Stromal cell of bone marrow (primary cell): ENCODE data around the gene DUSP7.

ENCODE experiments used
- DNase-seq: peaks from one replicate; pipeline ENCODE4 v3.0.0-alpha.2; 2012; ENCODE audit warnings: low read depth

DUSP7 gene

DNA sequence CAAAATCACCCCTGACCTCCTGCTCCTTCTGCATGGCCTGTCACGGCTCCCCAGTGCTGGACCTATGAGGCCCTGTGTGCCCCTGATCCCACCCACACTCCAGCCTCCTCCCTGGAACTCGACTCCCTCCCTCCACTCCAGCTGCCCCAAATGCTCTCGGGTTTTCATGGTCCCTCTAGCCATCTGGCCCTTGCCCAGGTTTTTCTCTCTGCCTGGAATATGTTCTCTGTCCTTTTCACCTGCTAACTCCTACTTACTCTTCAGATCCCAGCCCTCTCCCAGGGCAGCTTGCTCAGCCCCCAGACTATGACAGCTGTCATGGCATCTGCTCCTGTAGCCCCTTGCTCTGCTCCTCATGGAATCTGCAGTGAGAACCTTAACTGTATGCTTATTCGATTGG lies 30.3 kb downstream of the DUSP7 start:
- DNase-seq = no peak

DNA sequence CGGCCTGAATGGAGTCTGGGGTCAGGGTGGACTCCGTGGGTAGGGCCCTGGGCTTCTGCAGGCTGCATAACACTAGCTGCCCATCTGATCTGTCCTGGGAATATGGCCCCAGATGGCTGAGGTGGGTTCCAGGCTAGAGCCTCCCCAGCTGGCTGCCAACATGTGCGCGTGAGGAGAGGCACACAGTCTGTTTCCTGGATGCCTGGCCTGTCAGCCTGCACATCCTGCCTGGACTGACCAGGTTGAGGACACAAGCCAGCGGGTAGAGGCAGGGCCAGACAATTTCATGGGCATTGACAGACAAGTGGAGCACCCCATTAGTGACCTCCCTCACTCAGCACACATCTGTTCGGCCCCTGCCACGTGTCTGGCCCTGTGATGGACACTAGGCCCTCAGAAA lies 30.9 kb downstream of the DUSP7 start:
- DNase-seq = no peak

DNA sequence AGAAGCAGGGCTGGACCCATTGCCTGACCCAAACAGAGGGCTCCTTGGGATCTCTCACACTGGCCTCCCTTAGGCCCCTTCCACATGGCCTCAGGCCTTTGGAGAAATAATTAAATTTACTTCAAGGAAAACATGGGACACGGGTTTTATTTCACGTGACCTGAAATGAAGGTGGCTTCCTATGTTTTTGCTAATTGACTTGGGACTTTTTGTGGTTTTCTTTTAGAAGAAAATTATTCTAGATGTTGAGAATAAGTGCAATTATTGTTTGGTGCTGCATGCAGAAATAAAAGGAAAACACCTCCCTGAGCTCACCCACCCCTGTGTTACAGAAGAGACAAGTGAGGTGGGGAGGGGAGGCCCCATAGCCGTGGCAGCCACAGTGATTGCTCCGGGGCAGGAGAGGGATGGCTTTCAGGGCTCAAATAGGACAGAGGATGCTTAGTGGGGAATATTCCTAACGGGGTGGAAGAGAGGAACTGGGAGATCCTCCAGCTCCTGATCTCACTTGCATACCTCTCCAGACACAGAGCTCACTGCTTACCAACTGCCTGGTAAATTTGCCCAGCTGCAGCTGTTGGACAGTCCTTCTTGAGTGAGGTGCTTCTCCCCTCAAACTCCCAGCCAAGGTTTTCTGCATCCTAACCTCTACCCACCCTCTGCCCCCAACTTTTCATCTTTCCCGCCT lies 31.5 kb downstream of the DUSP7 start:
- DNase-seq = no peak

- no peak for DNase-seq
Measured at GRCh38 chr3:52023860-52024764, 32.3 kb downstream of the DUSP7 start.

- no peak for DNase-seq
Measured at GRCh38 chr3:52023101-52023770, 33.1 kb downstream of the DUSP7 start.

GRCh38 chr3:52022323-52023100 lies 33.9 kb downstream of the DUSP7 start:
- DNase-seq = no peak

- no peak for DNase-seq
Measured at GRCh38 chr3:52021489-52022268, 34.7 kb downstream of the DUSP7 start.

- DNase-seq = no peak
Measured at GRCh38 chr3:52020796-52021195, 35.6 kb downstream of the DUSP7 start.

DNA sequence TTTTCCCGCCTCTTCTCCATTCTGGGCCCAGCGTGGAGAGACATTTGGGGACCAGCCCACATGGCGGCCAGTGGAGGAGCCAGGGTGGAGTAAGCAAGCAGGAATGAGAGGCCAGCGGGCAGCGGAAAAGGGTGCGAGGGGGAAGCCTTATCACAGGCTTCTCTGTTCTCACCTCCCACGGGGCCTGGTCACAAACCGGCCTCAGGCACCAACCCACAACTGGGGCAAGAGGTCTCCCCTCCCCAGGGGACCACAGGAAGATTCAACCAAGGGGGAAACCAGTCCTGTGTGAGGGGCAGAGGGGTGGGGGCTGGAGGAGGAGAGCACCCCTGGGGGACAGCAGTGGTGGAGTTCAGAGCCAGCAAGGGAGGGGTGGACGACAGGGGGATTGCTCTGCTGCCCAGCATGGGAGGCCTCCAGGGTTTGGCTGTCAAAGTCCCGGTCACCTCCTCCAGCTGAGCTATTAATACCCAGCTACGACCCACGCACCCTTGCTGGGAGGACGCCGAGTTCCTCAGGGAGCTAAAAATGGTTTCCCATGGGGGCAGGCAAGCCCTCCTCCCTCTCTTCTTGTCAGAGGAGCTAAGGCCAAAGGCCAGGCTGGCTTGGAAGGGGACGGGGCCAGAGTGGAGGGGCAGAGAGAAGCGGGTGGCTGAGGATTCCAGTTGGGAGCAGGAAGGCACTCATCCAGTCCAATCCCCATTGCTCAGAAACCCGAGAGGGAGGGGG lies 36.9 kb downstream of the DUSP7 start:
- no peak for DNase-seq

GRCh38 chr3:52018319-52019000 lies 37.9 kb downstream of the DUSP7 start:
- no peak for DNase-seq

DNA sequence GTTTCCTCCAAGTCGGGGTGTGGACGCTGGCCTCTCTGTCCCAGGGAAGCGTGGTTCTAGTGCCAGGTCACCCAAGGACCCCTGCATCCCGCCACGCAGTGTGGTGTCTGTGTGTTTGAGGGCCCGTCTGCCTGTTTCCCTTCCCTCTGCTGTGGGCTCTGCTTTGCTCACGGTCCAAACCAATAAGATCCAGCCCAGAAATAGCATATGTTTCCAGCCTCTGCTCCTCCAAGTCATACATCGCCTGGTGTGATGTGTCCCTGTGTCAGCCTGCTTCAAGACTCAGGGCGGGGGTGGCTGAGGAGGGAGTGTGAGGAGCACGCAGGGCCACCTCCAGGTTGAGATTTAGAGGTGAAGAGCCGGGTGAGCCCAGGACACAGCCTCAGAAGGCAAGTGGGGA lies 38.8 kb downstream of the DUSP7 start:
- no peak for DNase-seq

- DNase-seq = no peak
Measured at GRCh38 chr3:52015438-52016228, 40.7 kb downstream of the DUSP7 start.

- DNase-seq = no peak
Measured at GRCh38 chr3:52014613-52015012, 41.8 kb downstream of the DUSP7 start.

DNA sequence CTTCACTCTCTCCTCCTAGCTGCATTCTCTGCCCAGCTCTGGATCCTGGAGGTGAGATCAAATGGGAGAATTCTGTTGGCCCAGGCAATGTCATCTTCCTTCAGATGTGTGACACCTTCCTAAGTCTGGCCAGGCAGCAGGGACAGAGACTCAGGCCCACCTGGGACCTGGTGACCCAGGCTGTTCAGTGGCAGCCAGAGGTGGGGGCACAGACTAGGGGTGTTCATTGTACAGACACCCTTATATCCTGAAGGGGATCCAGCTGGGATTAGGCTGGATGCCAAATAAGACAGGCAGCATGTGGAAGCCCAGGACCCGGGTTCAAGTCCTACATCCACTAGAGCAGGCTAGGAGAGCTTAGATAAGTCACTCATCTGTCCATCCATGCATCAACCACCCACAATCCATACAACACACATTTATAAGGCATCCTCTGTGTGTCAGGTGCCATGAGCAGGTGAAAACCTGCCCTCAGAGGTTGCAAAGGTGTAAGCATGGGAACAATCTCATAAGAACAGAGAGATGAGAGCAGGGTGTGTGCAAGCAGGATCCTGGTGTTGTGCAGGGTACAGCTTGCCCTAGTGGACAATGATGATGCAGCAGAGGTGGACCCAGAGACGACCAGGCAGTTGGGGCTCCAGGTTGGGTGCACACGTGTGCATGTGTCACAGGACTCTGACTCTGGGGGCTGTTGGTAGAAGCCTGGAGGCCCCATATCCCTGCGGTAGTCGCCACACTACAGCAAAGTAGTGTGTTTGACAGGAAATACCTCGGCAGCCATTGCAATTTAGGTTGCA lies 42.4 kb downstream of the DUSP7 start:
- DNase-seq = no peak

DNA sequence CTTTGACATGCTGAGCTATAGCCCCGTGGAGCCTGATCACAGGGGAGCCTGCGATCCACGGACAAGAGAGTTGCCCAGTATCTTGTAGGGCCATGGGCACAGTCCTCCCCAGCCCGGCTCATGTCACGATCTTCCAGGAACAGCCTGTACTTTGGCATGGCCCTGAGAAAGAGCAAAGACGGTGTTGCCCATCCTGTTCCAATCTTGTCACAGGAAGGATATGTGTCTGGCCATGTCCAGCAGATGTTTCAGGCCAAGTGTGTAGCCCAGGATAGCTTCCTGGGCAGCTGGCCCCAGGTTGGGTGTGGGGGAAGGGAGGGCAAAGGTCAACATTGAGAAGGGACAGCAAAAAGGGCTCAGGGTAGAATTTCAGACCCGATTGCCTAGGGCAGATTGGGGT lies 43.7 kb downstream of the DUSP7 start:
- DNase-seq = no peak

GRCh38 chr3:52010431-52010830 lies 45.9 kb downstream of the DUSP7 start:
- no peak for DNase-seq

DNA sequence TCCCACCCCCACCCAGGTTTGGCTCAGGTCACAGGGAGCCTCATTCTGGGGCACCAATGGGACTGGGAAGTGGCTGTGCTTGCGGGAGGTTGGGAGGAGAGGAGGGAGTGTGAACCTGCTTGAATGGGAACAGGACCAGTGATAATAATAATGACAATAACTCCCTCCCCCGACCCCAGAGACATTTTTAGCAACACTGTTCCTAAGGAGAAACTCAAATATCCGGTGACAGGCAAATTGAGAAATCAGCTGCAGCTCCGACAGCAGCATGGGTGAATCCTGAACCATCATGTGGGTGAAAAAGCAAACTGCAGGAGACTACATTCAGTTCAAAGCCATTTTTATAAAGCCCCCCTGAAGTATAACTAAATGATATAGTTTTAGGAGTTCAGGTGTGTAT lies 49.1 kb downstream of the DUSP7 start:
- no peak for DNase-seq

DNA sequence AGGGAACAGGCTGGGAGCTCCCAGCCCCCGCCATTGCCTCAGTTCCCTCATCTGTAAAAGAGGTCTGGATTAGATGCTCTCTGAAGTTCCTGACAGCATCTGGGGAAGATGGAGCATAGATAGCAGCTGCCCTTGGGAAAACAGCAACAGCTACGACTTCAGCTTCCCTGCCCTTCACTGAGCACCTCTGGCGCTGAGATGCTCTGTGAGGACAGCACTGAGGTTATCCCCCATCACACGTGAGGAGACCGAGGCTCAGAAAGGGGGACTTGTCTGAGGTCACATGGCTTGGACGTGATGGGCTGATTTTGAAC lies 49.6 kb downstream of the DUSP7 start:
- DNase-seq = no peak
